Suprapubic skin (tissue), 4 donors: ENCODE measurements around the gene TBC1D22A. TPM values are rescaled to one million over a fixed set of nuclear protein-coding genes. Genes with fewer than 3 reads are reported as not detected.

Source experiments
- DNase-seq, 2 donors: peaks; one replicate each; pipeline ENCODE4 v3.0.0-alpha.2; 2019; ENCODE audit warnings: low spot score in 2 of 2
- H3K27ac ChIP-seq: fragments of 200-600 bp; sonication (generic); one replicate; pipeline ENCODE4 v1.5.1; 2019
- H3K27me3 ChIP-seq: fragments of 200-600 bp; sonication (generic); one replicate; pipeline ENCODE4 v1.5.1; 2019
- H3K36me3 ChIP-seq: fragments of 200-600 bp; sonication (generic); one replicate; pipeline ENCODE4 v1.5.1; 2019
- H3K4me1 ChIP-seq: fragments of 200-600 bp; sonication (generic); one replicate; pipeline ENCODE4 v1.5.1; 2019
- H3K4me3 ChIP-seq: fragments of 200-600 bp; sonication (generic); one replicate; pipeline ENCODE4 v1.5.1; 2019; ENCODE audit warnings: mild to moderate bottlenecking
- H3K9me3 ChIP-seq: fragments of 200-600 bp; sonication (generic); one replicate; pipeline ENCODE4 v1.5.1; 2019
- EP300 ChIP-seq: sonication (generic); formaldehyde crosslinking; IDR thresholded peaks from one replicate; pipeline ENCODE4 v1.6.1; 2017; ENCODE audit warnings: antibody characterized with exemption
- POLR2A ChIP-seq, 2 donors: fragments of 450-650 bp; IDR thresholded peaks; one replicate each; pipeline ENCODE4 v1.6.1; 2017; ENCODE audit warnings: antibody characterized with exemption in 2 of 2, mild to moderate bottlenecking in 2 of 2, moderate library complexity in 2 of 2
- POLR2AphosphoS5 ChIP-seq, 3 donors: sonication (generic); formaldehyde crosslinking; IDR thresholded peaks; one replicate each; pipeline ENCODE4 v1.6.1; 2017; ENCODE audit warnings: antibody characterized with exemption in 3 of 3
- WGBS: methylation state at CpG from one replicate; pipeline ENCODE4 v1.1.5; 2018; 5-methylcytosine and 5-hydroxymethylcytosine counted together
- total RNA-seq, 4 donors: library from RNA; depleted of rRNA; stranded (reverse); fragments of >200 nt; gene quantifications; one replicate each; pipeline ENCODE4 v1.1.0, GENCODE V29; 2016
- TF ChIP-seq, protein P1 (sequence below), 2 donors: fragments of 200-600 bp in 1 of 2; fragments of 450-650 bp in 1 of 2; sonication (generic) in 1 of 2; IDR thresholded peaks; one replicate each; pipeline ENCODE4 v1.5.1; 2016 to 2019; ENCODE audit warnings: antibody characterized with exemption in 2 of 2, mild to moderate bottlenecking in 1 of 2, moderate library complexity in 1 of 2

The TBC1D22A gene
- total RNA-seq, 4 donors from 2014 or later, result 24.8 to 43.2 (median 35.4) TPM

DNA sequence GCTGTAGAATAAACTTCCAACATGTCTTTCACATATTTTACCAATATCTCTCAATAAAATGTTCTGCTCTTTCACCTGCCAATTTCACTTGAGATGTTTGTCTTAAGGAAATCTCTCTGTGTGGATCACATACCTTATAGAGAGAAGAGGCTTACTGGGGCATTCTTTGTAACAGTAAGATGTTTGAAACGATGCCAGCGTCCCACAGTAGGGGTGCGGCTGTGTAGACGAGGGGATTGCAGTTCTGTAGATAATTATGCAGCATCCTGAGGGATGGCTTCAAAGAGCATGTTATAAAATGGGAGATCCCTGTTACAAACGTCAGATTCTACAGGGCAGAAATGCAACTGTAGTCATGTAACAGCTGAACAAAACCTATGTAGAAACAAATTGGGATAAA is 200.0 kb downstream of the TBC1D22A start:
- no peak for TF ChIP-seq POLR2AphosphoS5 (IDR thresholded peaks at IDR 0.05)
- TF ChIP-seq EP300, result no peak
- TF ChIP-seq, protein P1, sequence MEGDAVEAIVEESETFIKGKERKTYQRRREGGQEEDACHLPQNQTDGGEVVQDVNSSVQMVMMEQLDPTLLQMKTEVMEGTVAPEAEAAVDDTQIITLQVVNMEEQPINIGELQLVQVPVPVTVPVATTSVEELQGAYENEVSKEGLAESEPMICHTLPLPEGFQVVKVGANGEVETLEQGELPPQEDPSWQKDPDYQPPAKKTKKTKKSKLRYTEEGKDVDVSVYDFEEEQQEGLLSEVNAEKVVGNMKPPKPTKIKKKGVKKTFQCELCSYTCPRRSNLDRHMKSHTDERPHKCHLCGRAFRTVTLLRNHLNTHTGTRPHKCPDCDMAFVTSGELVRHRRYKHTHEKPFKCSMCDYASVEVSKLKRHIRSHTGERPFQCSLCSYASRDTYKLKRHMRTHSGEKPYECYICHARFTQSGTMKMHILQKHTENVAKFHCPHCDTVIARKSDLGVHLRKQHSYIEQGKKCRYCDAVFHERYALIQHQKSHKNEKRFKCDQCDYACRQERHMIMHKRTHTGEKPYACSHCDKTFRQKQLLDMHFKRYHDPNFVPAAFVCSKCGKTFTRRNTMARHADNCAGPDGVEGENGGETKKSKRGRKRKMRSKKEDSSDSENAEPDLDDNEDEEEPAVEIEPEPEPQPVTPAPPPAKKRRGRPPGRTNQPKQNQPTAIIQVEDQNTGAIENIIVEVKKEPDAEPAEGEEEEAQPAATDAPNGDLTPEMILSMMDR (IDR thresholded peaks at IDR 0.05), result no peak
- TF ChIP-seq POLR2A (IDR thresholded peaks at IDR 0.05), result no peak
- WGBS, result 61% methylated on average over 5 of the region's 5 CpGs
- no peak for DNase-seq
- H3K27ac ChIP-seq, result no peak overlapping the region
- no peaks in the 10 kb centered on the region for H3K9me3 ChIP-seq
- H3K4me1 ChIP-seq, result no peaks in the 10 kb centered on the region
- H3K4me3 ChIP-seq, result no peak overlapping the region
- H3K36me3 ChIP-seq, result peaks cover 9% of the 10 kb centered on the region
- no peaks in the 10 kb centered on the region for H3K27me3 ChIP-seq

DNA sequence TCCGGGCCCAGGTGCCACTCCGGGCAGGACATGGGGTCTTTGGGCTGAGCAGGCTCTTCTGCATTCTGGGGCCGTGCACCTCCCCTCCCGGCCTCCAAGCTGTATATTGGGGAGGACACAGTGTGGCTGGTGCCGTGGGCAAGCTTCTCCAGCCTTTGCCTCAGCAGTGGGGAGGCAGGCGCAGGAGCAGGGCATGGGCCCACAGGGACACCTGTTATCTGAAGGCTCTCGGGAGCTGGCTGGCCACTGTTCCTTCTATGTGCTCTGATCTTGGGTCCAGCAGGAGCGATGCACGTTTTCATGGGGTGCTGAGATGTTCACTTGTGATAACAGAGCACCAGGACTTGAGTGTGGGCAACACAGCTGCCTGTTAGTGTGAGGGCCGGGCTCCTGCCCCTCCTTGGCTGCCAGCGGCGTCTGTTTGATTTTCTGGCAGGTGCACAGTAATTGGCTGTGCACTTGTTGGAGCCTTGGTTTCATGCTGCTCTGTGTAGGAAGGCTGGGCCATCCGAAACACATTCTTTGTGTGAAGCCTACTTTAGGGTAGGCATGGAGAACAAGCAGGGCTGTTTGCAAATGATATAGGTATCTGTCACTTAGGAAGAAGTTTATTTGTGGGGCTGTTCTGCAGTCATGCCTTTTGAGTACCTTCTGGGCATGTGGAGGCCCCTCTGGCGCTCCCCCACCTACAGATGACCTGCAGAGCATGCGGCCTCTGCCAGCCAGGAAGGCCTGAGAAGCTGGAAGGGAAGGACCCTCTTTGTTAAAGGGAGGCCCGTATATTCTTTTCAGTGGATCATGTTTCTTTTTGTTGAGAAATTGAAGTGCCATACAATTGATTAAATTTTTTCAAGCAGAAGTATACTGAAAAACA is 201.5 kb downstream of the TBC1D22A start:
- 86% methylated on average over 9 of the region's 16 CpGs for WGBS
- DNase-seq, result peak in 1 of 2 donors; percentile 70

DNA sequence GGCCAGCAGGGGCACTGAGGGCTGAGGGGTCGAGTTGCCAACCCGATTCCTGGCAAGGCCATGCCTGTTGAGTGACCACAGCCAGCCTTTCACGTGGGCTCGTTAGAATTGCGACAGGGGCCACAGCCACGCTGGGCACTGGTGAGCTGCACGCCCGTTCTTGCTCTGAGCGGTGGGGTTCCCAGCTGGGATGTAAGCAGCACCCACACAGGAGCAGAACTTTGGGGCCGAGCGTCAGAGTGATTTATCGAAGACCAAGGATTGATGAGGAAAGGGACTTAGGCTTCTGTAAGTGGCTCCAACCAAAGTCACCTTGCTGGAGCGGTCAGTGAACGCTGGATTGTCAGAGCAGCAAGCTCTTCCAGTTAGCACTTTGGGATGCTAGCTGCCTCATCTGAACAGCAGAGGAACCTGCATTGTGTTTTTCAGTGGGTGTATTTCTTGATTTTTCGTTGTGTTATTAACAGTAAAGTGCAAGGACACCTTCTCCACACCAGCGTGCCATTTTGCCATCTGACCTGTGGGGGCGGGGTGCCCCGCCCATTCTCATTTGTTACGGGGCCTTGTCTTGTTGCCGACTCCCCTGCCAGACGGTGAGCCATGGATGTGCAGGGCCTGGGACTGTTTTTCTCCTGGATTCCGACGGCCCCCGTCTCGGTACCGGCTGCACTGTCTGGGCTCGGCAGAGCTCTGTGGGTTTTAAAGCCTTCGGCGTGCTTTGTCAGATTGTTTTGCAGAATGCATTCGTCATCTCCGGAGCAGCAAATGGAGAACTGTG is 202.5 kb downstream of the TBC1D22A start:
- TF ChIP-seq EP300 (no peak), POLR2AphosphoS5 (IDR thresholded peaks at IDR 0.05) (no peak), POLR2A (IDR thresholded peaks at IDR 0.05) (no peak)
- TF ChIP-seq, protein P1 (IDR thresholded peaks at IDR 0.05), result no peak
- 91% methylated on average over 31 of the region's 31 CpGs for WGBS
- Histone ChIP-seq H3K4me1 (no peaks in the 10 kb centered on the region), H3K27me3 (no peaks in the 10 kb centered on the region), H3K4me3 (no peak overlapping the region), H3K36me3 (peaks cover 2% of the 10 kb centered on the region), H3K9me3 (no peaks in the 10 kb centered on the region), H3K27ac (no peak overlapping the region)
- peak in 1 of 2 donors; percentile 76 for DNase-seq

More for the DNA sequence above, 201.5 kb downstream of the TBC1D22A start:
- Histone ChIP-seq H3K27me3 (no peaks in the 10 kb centered on the region), H3K36me3 (peaks cover 2% of the 10 kb centered on the region), H3K9me3 (no peaks in the 10 kb centered on the region), H3K4me1 (no peaks in the 10 kb centered on the region), H3K4me3 (no peak overlapping the region), H3K27ac (no peak overlapping the region)
- TF ChIP-seq, protein P1 (IDR thresholded peaks at IDR 0.05), result no peak
- no peak for TF ChIP-seq EP300

DNA sequence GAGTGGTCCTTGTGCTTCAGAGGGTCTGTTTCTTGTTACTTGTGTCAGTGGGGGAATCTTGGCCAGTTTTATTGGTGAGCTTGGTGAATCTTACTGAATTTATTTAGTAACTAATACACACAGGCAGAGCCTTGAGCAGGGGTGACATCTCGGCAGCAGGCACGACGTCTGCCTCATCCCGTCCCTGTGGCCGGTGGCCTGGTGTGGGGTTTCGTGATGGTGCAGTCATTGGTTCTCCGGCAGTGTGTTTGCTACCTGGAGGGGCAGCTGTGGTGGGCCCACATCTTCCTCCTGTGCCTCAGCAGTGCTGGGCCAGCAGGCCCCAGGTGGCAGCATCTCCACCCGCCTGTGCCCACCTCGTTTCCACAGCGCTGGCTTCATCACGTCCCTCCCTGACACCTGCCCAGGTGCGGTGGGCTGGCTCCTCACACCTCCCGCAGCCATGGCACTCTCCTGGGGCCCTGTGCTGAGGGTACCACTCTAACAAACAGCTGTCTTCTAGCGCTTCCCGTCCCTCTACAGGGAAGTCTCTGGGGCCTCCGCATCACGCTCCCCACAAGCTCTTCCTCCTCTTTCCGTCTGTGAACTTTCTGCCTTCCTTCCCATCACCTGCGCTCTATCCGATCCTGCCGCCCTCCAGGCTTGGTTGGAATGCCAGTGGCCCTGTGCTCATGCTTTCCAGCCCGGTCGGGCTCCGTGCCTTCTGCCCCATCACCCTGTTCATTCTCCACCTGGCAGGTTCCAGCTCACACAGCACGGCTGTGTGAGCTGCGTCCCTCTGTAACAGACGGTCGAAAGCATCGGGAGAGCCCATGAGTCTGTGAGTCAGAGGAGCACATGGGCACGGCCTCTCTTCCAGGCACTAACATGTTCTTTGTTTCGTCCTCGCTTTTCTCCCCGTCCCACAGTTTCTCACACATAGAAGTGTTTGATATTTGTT is 203.4 kb downstream of the TBC1D22A start:
- DNase-seq, result peak in 1 of 2 donors; percentile 67
- TF ChIP-seq POLR2AphosphoS5 (IDR thresholded peaks at IDR 0.05) (no peak), POLR2A (IDR thresholded peaks at IDR 0.05) (no peak), EP300 (no peak)
- TF ChIP-seq, protein P1 (IDR thresholded peaks at IDR 0.05), result no peak
- Histone ChIP-seq H3K27ac (no peak overlapping the region), H3K36me3 (peaks cover 2% of the 10 kb centered on the region), H3K4me3 (no peak overlapping the region), H3K27me3 (no peaks in the 10 kb centered on the region), H3K4me1 (peaks cover 2% of the 10 kb centered on the region), H3K9me3 (no peaks in the 10 kb centered on the region)
- WGBS, result 86% methylated on average over 32 of the region's 33 CpGs
